ENCODE measurements around the gene CTAGE8.
"Not testable (repeated sequence)": the region's sequence is repeated elsewhere in the genome, so short reads cannot be mapped to it uniquely, and the experiment has no call there.

The CTAGE8 gene

DNA sequence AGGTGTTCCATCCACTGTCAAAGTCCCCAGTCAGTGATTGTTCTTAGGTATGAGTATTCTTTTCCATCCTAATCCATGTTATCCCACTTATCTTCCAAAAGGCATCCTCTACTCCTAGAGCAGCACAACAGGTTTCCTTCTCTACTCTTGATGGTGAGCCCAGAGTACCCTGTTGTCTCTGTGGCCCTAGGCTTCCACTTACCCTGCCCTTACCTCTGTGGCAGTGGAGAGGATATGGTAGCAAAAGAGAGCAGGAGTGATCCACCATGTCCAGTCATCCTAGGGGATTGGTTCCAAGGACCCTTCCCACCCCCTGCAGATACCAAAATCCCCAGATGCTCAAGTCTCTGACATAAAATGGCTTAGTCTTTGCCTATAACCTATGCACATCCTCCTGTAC, 51.9 kb downstream of the CTAGE8 start:
- H3K4me3 ChIP-seq (ENCODE audit: low read depth, low read length) = not testable (repeated sequence)

More for the DNA sequence above, 51.9 kb downstream of the CTAGE8 start:
- not testable (repeated sequence) for DNase-seq (ENCODE audit: low read depth)

All from LNCaP clone FGC (cell line).